H1 (cell line): Measurements from ENCODE around the gene ARHGAP26. TPM values are rescaled to one million over a fixed set of nuclear protein-coding genes. Genes with fewer than 3 reads are reported as not detected.

Source experiments
- CTCF ChIA-PET: fragments of 300-600 bp; sonication (Branson Sonifier 250); formaldehyde crosslinking; loops from one replicate; lab custom pipeline; 2021; ENCODE audit not compliant: partially characterized antibody; lab: Charles Lee
- POLR2A ChIA-PET: fragments of 300-600 bp; sonication (Branson Sonifier 250); formaldehyde crosslinking; loops from one replicate; lab custom pipeline; 2021; ENCODE audit warnings: inconsistent platforms; ENCODE audit not compliant: partially characterized antibody; lab: Charles Lee
- DNase-seq, 2 experiments: peaks; one replicate each; pipeline versions ENCODE4 v3.0.0 to v3.0.0-alpha.2; 2010 to 2022; ENCODE audit warnings: low spot score in 2 of 2, low read depth in 1 of 2, mixed read lengths in 1 of 2
- FAIRE-seq: peaks from 2 replicates; lab custom pipeline; 2011; peaks lifted over from hg19 to GRCh38; lab: Jason Lieb, UNC
- H2AFZ ChIP-seq: 2 replicates; pipeline ENCODE4 v1.8.1; 2012; ENCODE audit warnings: low read length, inconsistent platforms
- H2AK5ac ChIP-seq: 2 replicates; pipeline ENCODE4 v1.6.1; 2013; ENCODE audit warnings: low read depth, low read length
- H2BK120ac ChIP-seq: replicated peaks from 2 replicates; pipeline ENCODE3; 2013; ENCODE audit warnings: low read depth, low read length, inconsistent platforms
- H2BK12ac ChIP-seq: 2 replicates; pipeline ENCODE4 v1.6.1; 2013; ENCODE audit warnings: low read depth, low read length
- H2BK15ac ChIP-seq: 2 replicates; pipeline ENCODE4 v1.6.1; 2013; ENCODE audit warnings: low read length
- H2BK20ac ChIP-seq: 2 replicates; pipeline ENCODE4 v1.6.1; 2013; ENCODE audit warnings: low read length
- H2BK5ac ChIP-seq: 2 replicates; pipeline ENCODE4 v1.6.1; 2013; ENCODE audit warnings: low read depth, low read length
- H3K14ac ChIP-seq: 2 replicates; pipeline ENCODE4 v1.6.1; 2013; ENCODE audit warnings: inconsistent platforms; ENCODE audit not compliant: insufficient read length
- H3K18ac ChIP-seq: 2 replicates; pipeline ENCODE4 v1.6.1; 2013; ENCODE audit warnings: low read length; ENCODE audit errors: extremely low read depth
- H3K23ac ChIP-seq: 2 replicates; pipeline ENCODE4 v1.6.1; 2013; ENCODE audit warnings: inconsistent platforms; ENCODE audit not compliant: insufficient read length
- H3K23me2 ChIP-seq: 2 replicates; pipeline ENCODE4 v1.6.1; 2013; ENCODE audit warnings: low read depth, low read length
- H3K27ac ChIP-seq: 2 replicates; pipeline ENCODE4 v1.6.1; 2011; ENCODE audit warnings: low read depth, low read length, inconsistent platforms
- H3K27me3 ChIP-seq, 4 experiments: replicated peaks in 1 of 4; 1 replicate in 1 of 4; 2 replicates in 3 of 4; pipeline versions ENCODE4 v1.6.1 to v1.8.1; 2011 to 2013; ENCODE audit warnings: low read length in 3 of 4, mild to moderate bottlenecking in 3 of 4, inconsistent platforms in 2 of 4, mixed read lengths in 2 of 4, moderate library complexity in 1 of 4; ENCODE audit not compliant: control insufficient read depth in 3 of 4, insufficient read depth in 3 of 4; ENCODE audit errors: extremely low read depth in 1 of 4
- H3K36me3 ChIP-seq, 4 experiments: 2 replicates each; pipeline versions ENCODE4 v1.6.1 to v1.8.1; 2011 to 2013; ENCODE audit warnings: mild to moderate bottlenecking in 4 of 4, low read length in 3 of 4, moderate library complexity in 2 of 4, control low read depth in 1 of 4, inconsistent platforms in 1 of 4; ENCODE audit not compliant: insufficient read depth in 4 of 4, control insufficient read depth in 2 of 4
- H3K4ac ChIP-seq: replicated peaks from 2 replicates; pipeline ENCODE3; 2013; ENCODE audit warnings: low read length, low read depth, mixed read lengths, inconsistent platforms; ENCODE audit not compliant: insufficient read length
- H3K4me1 ChIP-seq, 4 experiments: replicated peaks in 1 of 4; 1 replicate in 1 of 4; 2 replicates in 3 of 4; pipeline versions ENCODE4 v1.6.1 to v1.8.1; 2011 to 2013; ENCODE audit warnings: low read length in 3 of 4, inconsistent platforms in 2 of 4, mixed read lengths in 1 of 4; ENCODE audit not compliant: insufficient read depth in 4 of 4, control insufficient read depth in 3 of 4
- H3K4me2 ChIP-seq, 2 experiments: 2 replicates each; pipeline versions ENCODE4 v1.6.1 to v1.8.1; 2011 to 2013; ENCODE audit warnings: low read depth in 2 of 2, low read length in 2 of 2, control low read depth in 1 of 2, inconsistent platforms in 1 of 2, mild to moderate bottlenecking in 1 of 2; ENCODE audit not compliant: insufficient read depth in 1 of 2
- H3K4me3 ChIP-seq, 4 experiments: fragments of 200-600, 300-600 bp in 1 of 4; sonication (generic), shearing (Covaris generic), sonication (Bioruptor Twin) in 1 of 4; 2 replicates each; pipeline versions ENCODE4 v1.5.1 to v1.8.1; 2011 to 2016; ENCODE audit warnings: low read length in 4 of 4, low read depth in 3 of 4, control low read depth in 2 of 4, inconsistent platforms in 2 of 4, mild to moderate bottlenecking in 2 of 4, mixed read lengths in 1 of 4, moderate library complexity in 1 of 4; ENCODE audit not compliant: insufficient read depth in 2 of 4; ENCODE audit errors: extremely low read depth in 1 of 4
- H3K56ac ChIP-seq: replicated peaks from 2 replicates; pipeline ENCODE3; 2013; ENCODE audit warnings: low read depth, mild to moderate bottlenecking, mixed read lengths, low read length, inconsistent platforms; ENCODE audit not compliant: insufficient read length
- H3K79me1 ChIP-seq: 2 replicates; pipeline ENCODE4 v1.6.1; 2013; ENCODE audit warnings: low read depth, low read length, control low read depth
- H3K79me2 ChIP-seq, 2 experiments: 2 replicates each; pipeline versions ENCODE4 v1.6.1 to v1.8.1; 2012 to 2013; ENCODE audit warnings: low read length in 2 of 2, mild to moderate bottlenecking in 2 of 2, inconsistent platforms in 1 of 2; ENCODE audit not compliant: insufficient read depth in 2 of 2, control insufficient read depth in 1 of 2
- H3K9ac ChIP-seq, 4 experiments: replicated peaks in 1 of 4; 1 replicate in 1 of 4; 2 replicates in 3 of 4; pipeline versions ENCODE4 v1.6.1 to v1.8.1; 2011 to 2013; ENCODE audit warnings: low read depth in 3 of 4, low read length in 3 of 4, control low read depth in 2 of 4, mild to moderate bottlenecking in 2 of 4, moderate library complexity in 2 of 4, inconsistent platforms in 1 of 4; ENCODE audit errors: extremely low read depth in 1 of 4
- H3K9me3 ChIP-seq, 2 experiments: 2 replicates each; pipeline versions ENCODE4 v1.6.1 to v1.8.1; 2012 to 2013; ENCODE audit warnings: mild to moderate bottlenecking in 2 of 2, moderate library complexity in 2 of 2, control low read depth in 1 of 2, inconsistent platforms in 1 of 2, low read depth in 1 of 2, low read length in 1 of 2, mixed read lengths in 1 of 2; ENCODE audit not compliant: insufficient read depth in 2 of 2
- H4K20me1 ChIP-seq, 2 experiments: replicated peaks in 1 of 2; 2 replicates each; pipeline versions ENCODE3 to v1.8.1; 2011 to 2013; ENCODE audit warnings: inconsistent platforms in 2 of 2, low read length in 2 of 2, mild to moderate bottlenecking in 1 of 2; ENCODE audit not compliant: insufficient read depth in 2 of 2, control insufficient read depth in 1 of 2
- H4K5ac ChIP-seq: 2 replicates; pipeline ENCODE4 v1.6.1; 2013; ENCODE audit warnings: low read length, low read depth, mixed read lengths, inconsistent platforms; ENCODE audit not compliant: insufficient read length
- H4K8ac ChIP-seq: 2 replicates; pipeline ENCODE4 v1.8.0; 2013; ENCODE audit warnings: mild to moderate bottlenecking, moderate library complexity, low read length, inconsistent platforms; ENCODE audit not compliant: insufficient read depth; ENCODE audit errors: extremely low read depth
- H4K91ac ChIP-seq: replicated peaks from 2 replicates; pipeline ENCODE3; 2013; ENCODE audit warnings: low read length, mixed read lengths, inconsistent platforms; ENCODE audit not compliant: insufficient read length
- ATF2 ChIP-seq: IDR thresholded peaks from 2 replicates; pipeline ENCODE4 v1.6.1; 2012; ENCODE audit warnings: low read length, inconsistent platforms
- CHD1 ChIP-seq: IDR thresholded peaks from 2 replicates; pipeline ENCODE4 v1.6.1; 2012; ENCODE audit warnings: low read depth, low read length, improper control_type of control experiment
- EP300 ChIP-seq, 2 experiments: IDR thresholded peaks; 1 replicate in 1 of 2; 2 replicates in 1 of 2; pipeline ENCODE4 v1.6.1; 2011 to 2012; ENCODE audit warnings: low read depth in 2 of 2, low read length in 2 of 2, mild to moderate bottlenecking in 2 of 2, borderline replicate concordance in 1 of 2, inconsistent platforms in 1 of 2, moderate library complexity in 1 of 2
- NRF1 ChIP-seq: IDR thresholded peaks from 2 replicates; pipeline ENCODE4 v1.6.1; 2011; ENCODE audit warnings: mild to moderate bottlenecking, low read depth, low read length, improper control_type of control experiment
- PHF8 ChIP-seq: fragments of 200-600 bp; sonication (generic); conservative IDR thresholded peaks from 2 replicates; pipeline ENCODE4 v1.7.1; 2012; ENCODE audit warnings: low read depth, mild to moderate bottlenecking, inconsistent platforms, low read length, moderate library complexity
- POLR2A ChIP-seq, 2 experiments: IDR thresholded peaks; 1 replicate in 1 of 2; 2 replicates in 1 of 2; pipeline ENCODE4 v1.6.1; 2011; ENCODE audit warnings: low read depth in 2 of 2, low read length in 2 of 2, mild to moderate bottlenecking in 2 of 2; ENCODE audit errors: control extremely low read depth in 1 of 2
- POU5F1 ChIP-seq: IDR thresholded peaks from 2 replicates; pipeline ENCODE4 v1.6.1; 2011; ENCODE audit warnings: low read depth, mild to moderate bottlenecking, low read length, moderate library complexity
- RBBP5 ChIP-seq: IDR thresholded peaks from 2 replicates; pipeline ENCODE4 v1.7.1; 2012; ENCODE audit warnings: low read depth, mild to moderate bottlenecking, inconsistent platforms, low read length, moderate library complexity, borderline replicate concordance
- SIX5 ChIP-seq: IDR thresholded peaks from 2 replicates; pipeline ENCODE4 v1.6.1; 2011; ENCODE audit warnings: mild to moderate bottlenecking, low read depth, low read length
- SP2 ChIP-seq: IDR thresholded peaks from 2 replicates; pipeline ENCODE4 v1.6.1; 2012; ENCODE audit warnings: mild to moderate bottlenecking, low read length, inconsistent platforms
- WGBS, 2 experiments: shearing (Covaris generic) in 1 of 2; methylation state at CpG; one replicate each; pipeline versions ENCODE4 v1.1.6 to v1.1.7; 2013 to 2015; ENCODE audit warnings: low lambda C conversion rate in 2 of 2, mixed read lengths in 2 of 2, inconsistent platforms in 1 of 2, low coverage in 1 of 2, missing lambda C conversion rate in 1 of 2; ENCODE audit not compliant: insufficient replicate concordance in 2 of 2, insufficient coverage in 1 of 2, insufficient read length in 1 of 2; ENCODE audit errors: extremely low coverage in 1 of 2, missing lambda C conversion rate in 1 of 2; 5-methylcytosine and 5-hydroxymethylcytosine counted together
- polyA plus RNA-seq, 7 experiments: library from polyadenylated mRNA; depleted of rRNA in 3 of 7; stranded (reverse) in 5 of 7; unstranded in 2 of 7; fragments of >200 nt in 5 of 7; fragments of 200-250 nt in 2 of 7; gene quantifications; 1 replicate in 5 of 7; 2 replicates in 1 of 7; 4 replicates in 1 of 7; pipeline versions ENCODE4 v1.2.1 to v1.2.3, GENCODE V29; 2011 to 2013; ENCODE audit warnings: missing spikeins in 2 of 7, mixed read lengths in 2 of 7
- total RNA-seq: library from RNA; stranded (reverse); fragmentation: NEBNext Ultra II Directional; extraction: Animal tissue kit (Norgen Biotek cat#: 25700); gene quantifications from 2 replicates; pipeline ENCODE4 v1.2.1, GENCODE V29; 2021
- TF ChIP-seq, protein P1 (sequence below): IDR thresholded peaks from 2 replicates; pipeline ENCODE4 v1.6.1; 2012; ENCODE audit warnings: inconsistent platforms

The ARHGAP26 gene
- total and polyA plus RNA-seq, 2 of the 8 experiments (the other 6 are each of a cell fraction or from before 2014, with no cell fraction given) = 7.1 to 24.8 TPM

- Histone ChIP-seq H2BK12ac (no peak overlapping the region; the same call in 1 of the 2 replicates), H2AFZ (no peak overlapping the region), H3K9me3 (no peaks in the 10 kb centered on the region), H2BK5ac (peak overlapping the region; percentile 27; the same call in 1 of the 2 replicates)
- 93% methylated on average over 5 of the region's 5 CpGs; no CpG with 5 or more reads in 1 of the 2 experiments for WGBS, 2 experiments
- FAIRE-seq = no peak
- TF ChIP-seq CHD1 = no peak
- TF ChIP-seq NRF1 = no peak
- no peak for TF ChIP-seq SIX5
- no peak for TF ChIP-seq ATF2
- no peak for TF ChIP-seq EP300 (IDR thresholded peaks at IDR 0.05; ENCODE audit: borderline replicate concordance in 1 of 2, low read depth in 2 of 2, low read length in 2 of 2)
- no peak for TF ChIP-seq RBBP5
- no peak for TF ChIP-seq POLR2A (IDR thresholded peaks at IDR 0.05; ENCODE audit: control extremely low read depth in 1 of 2, low read depth in 2 of 2, low read length in 2 of 2)
- no peak for TF ChIP-seq PHF8
- no peak for TF ChIP-seq POU5F1
- TF ChIP-seq, protein P1, sequence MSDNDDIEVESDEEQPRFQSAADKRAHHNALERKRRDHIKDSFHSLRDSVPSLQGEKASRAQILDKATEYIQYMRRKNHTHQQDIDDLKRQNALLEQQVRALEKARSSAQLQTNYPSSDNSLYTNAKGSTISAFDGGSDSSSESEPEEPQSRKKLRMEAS = no peak
- no peak for TF ChIP-seq SP2
- TF ChIP-seq, all 59 proteins: peak for 0
- Histone ChIP-seq H2BK15ac (no peak overlapping the region), H4K20me1 (peaks cover 2 to 5% of the 10 kb centered on the region in 2 experiments), H3K23me2 (no peaks in the 10 kb centered on the region), H2AK5ac (no peak overlapping the region), H3K4ac (no peak overlapping the region), H3K18ac (0 out of 2 replicates have a peak overlapping the region, but pooled peaks have one; percentile 20), H3K14ac (no peak overlapping the region), H4K8ac (no peak overlapping the region), H3K27ac (no peak overlapping the region), H3K4me2 (no peak overlapping the region), H2BK120ac (no peak overlapping the region), H3K79me1 (peaks cover 9% of the 10 kb centered on the region), H4K5ac (no peak overlapping the region), H3K56ac (no peak overlapping the region), H3K23ac (no peak overlapping the region), H3K9ac (no peak overlapping the region), H3K27me3 (no peaks in the 10 kb centered on the region), H3K4me1 (peaks cover 12 to 21% (median 15%) of the 10 kb centered on the region in 4 experiments), H3K4me3 (no peak overlapping the region), H4K91ac (no peak overlapping the region), H3K79me2 (peaks cover 3 to 41% of the 10 kb centered on the region in 2 experiments; a peak in 3 of 4 replicates), H3K36me3 (no peaks in the 10 kb centered on the region), H2BK20ac (no peak overlapping the region)
- ChIA-PET POLR2A (interaction anchor here (3.7 kb wide), 1 partner anchor 14 kb away, joined by 23 read pairs; the partner anchor contains the start of gene ARHGAP26), CTCF (interaction anchor here (0.6 to 7.0 kb wide), 11 partner anchors 12 to 754 kb away, joined by 3 to 79 read pairs (median 4); partner anchors contain the start of gene ARHGAP26)
- DNase-seq = no peak
These were observed 15.0 kb downstream of the ARHGAP26 start for GRCh38 chr5:142785206-142785605.
